CD4-positive, alpha-beta T cell treated with Interleukin-17A for 4 hours (primary cell): ENCODE data around the gene MYO1E.
"Not testable (repeated sequence)": the region's sequence is repeated elsewhere in the genome, so short reads cannot be mapped to it uniquely, and the experiment has no call there.

ENCODE experiments used
- DNase-seq: peaks from one replicate; pipeline ENCODE4 v3.0.0-alpha.2; 2020; ENCODE audit warnings: mixed read lengths

The MYO1E gene

GRCh38 chr15:59289574-59289973 is 83.1 kb downstream of the MYO1E start:
- no peak for DNase-seq

- DNase-seq, result no peak
Measured at GRCh38 chr15:59283717-59284391, 88.8 kb downstream of the MYO1E start.

GRCh38 chr15:59282515-59283337 is 89.9 kb downstream of the MYO1E start:
- DNase-seq, result no peak

GRCh38 chr15:59281699-59282098 is 91.0 kb downstream of the MYO1E start:
- DNase-seq, result no peak

GRCh38 chr15:59280855-59281254 is 91.8 kb downstream of the MYO1E start:
- DNase-seq, result no peak

- DNase-seq, result not testable (repeated sequence)
Measured at GRCh38 chr15:59280292-59280691, 92.4 kb downstream of the MYO1E start.

- no peak for DNase-seq
Measured at GRCh38 chr15:59279023-59279422, 93.6 kb downstream of the MYO1E start.

- no peak for DNase-seq
Measured at GRCh38 chr15:59278120-59278519, 94.6 kb downstream of the MYO1E start.

- DNase-seq, result no peak
Measured at GRCh38 chr15:59276225-59277178, 96.2 kb downstream of the MYO1E start.

- no peak for DNase-seq
Measured at GRCh38 chr15:59274126-59274970, 98.3 kb downstream of the MYO1E start.

- no peak for DNase-seq
Measured at GRCh38 chr15:59273234-59273633, 99.4 kb downstream of the MYO1E start.

GRCh38 chr15:59271595-59272201 is 101.0 kb downstream of the MYO1E start:
- DNase-seq, result no peak

GRCh38 chr15:59268852-59269407 is 103.7 kb downstream of the MYO1E start:
- no peak for DNase-seq

GRCh38 chr15:59268168-59268851 is 104.4 kb downstream of the MYO1E start:
- no peak for DNase-seq

GRCh38 chr15:59266028-59266427 is 106.6 kb downstream of the MYO1E start:
- no peak for DNase-seq

- no peak for DNase-seq
Measured at GRCh38 chr15:59262316-59262715, 110.4 kb downstream of the MYO1E start.

GRCh38 chr15:59260090-59260489 is 112.6 kb downstream of the MYO1E start:
- no peak for DNase-seq

GRCh38 chr15:59259137-59259943 is 113.3 kb downstream of the MYO1E start:
- no peak for DNase-seq

- no peak for DNase-seq
Measured at GRCh38 chr15:59258317-59258716, 114.4 kb downstream of the MYO1E start.

GRCh38 chr15:59257140-59257539 is 115.5 kb downstream of the MYO1E start:
- no peak for DNase-seq
